Measurements from ENCODE around the gene CELF2.
"Not testable (repeated sequence)": the region's sequence is repeated elsewhere in the genome, so short reads cannot be mapped to it uniquely, and the experiment has no call there.

Gene CELF2

GRCh38 chr10:11017570-11018431 lies at the start of gene CELF2:
Gene CELF2, plus strand, starts transcription at chr10:11017872. Its CDS starts 218 bp downstream, at chr10:11018090.
- peak; percentile 92 for DNase-seq

GRCh38 chr10:10968257-10968588 lies 49.4 kb upstream of the CELF2 start:
- DNase-seq, result no peak

GRCh38 chr10:10973310-10973709 lies 44.4 kb upstream of the CELF2 start:
- no peak for DNase-seq

GRCh38 chr10:10975647-10976046 lies 42.0 kb upstream of the CELF2 start:
- DNase-seq, result no peak

GRCh38 chr10:10976652-10977051 lies 41.0 kb upstream of the CELF2 start:
- DNase-seq, result no peak

- no peak for DNase-seq
Observed at GRCh38 chr10:10977226-10977956, 40.3 kb upstream of the CELF2 start.

GRCh38 chr10:10977978-10978377 lies 39.7 kb upstream of the CELF2 start:
- DNase-seq, result no peak

GRCh38 chr10:10985361-10985760 lies 32.3 kb upstream of the CELF2 start:
- no peak for DNase-seq

- DNase-seq, result no peak
Observed at GRCh38 chr10:10986606-10987005, 31.1 kb upstream of the CELF2 start.

GRCh38 chr10:10987111-10987510 lies 30.6 kb upstream of the CELF2 start:
- no peak for DNase-seq

GRCh38 chr10:10989669-10990068 lies 28.0 kb upstream of the CELF2 start:
- no peak for DNase-seq

GRCh38 chr10:10991144-10991543 lies 26.5 kb upstream of the CELF2 start:
- DNase-seq, result no peak

- no peak for DNase-seq
Observed at GRCh38 chr10:10992072-10992471, 25.6 kb upstream of the CELF2 start.

GRCh38 chr10:10992961-10993714 lies 24.5 kb upstream of the CELF2 start:
- DNase-seq, result no peak

- DNase-seq, result no peak
Observed at GRCh38 chr10:10993785-10994184, 23.9 kb upstream of the CELF2 start.

- DNase-seq, result no peak
Observed at GRCh38 chr10:10994360-10994759, 23.3 kb upstream of the CELF2 start.

- no peak for DNase-seq
Observed at GRCh38 chr10:10995120-10995519, 22.6 kb upstream of the CELF2 start.

GRCh38 chr10:10996966-10997620 lies 20.6 kb upstream of the CELF2 start:
- DNase-seq, result no peak

GRCh38 chr10:10999501-10999900 lies 18.2 kb upstream of the CELF2 start:
- DNase-seq, result not testable (repeated sequence)

- DNase-seq, result no peak
Observed at GRCh38 chr10:11002485-11002884, 15.2 kb upstream of the CELF2 start.

GRCh38 chr10:11002916-11003315 lies 14.8 kb upstream of the CELF2 start:
- DNase-seq, result no peak

GRCh38 chr10:11003679-11004078 lies 14.0 kb upstream of the CELF2 start:
- DNase-seq, result no peak

Measured in NCI-H146 (cell line).